K562 (cell line): ENCODE data around the gene TNRC6B. TPM values are rescaled to one million over a fixed set of nuclear protein-coding genes. Genes with fewer than 3 reads are reported as not detected.

Source experiments
- CTBP1 ChIP-seq: fragments of 450-650 bp; IDR thresholded peaks from 2 replicates; pipeline ENCODE4 v1.6.1; 2016; ENCODE audit warnings: borderline replicate concordance
- EHMT2 ChIP-seq: fragments of 450-650 bp; IDR thresholded peaks from 2 replicates; pipeline ENCODE4 v1.6.1; 2018; ENCODE audit warnings: antibody characterized with exemption
- FOXM1 ChIP-seq, 2 experiments: fragments of 450-650 bp in 1 of 2; sonication (generic) in 1 of 2; formaldehyde crosslinking in 1 of 2; IDR thresholded peaks; 2 replicates each; pipeline versions ENCODE4 v1.6.1 to v1.9.0; 2017 to 2022; ENCODE audit warnings: low read depth in 2 of 2, mild to moderate bottlenecking in 2 of 2, missing genetic modification reagents in 1 of 2, moderate library complexity in 1 of 2
- HDAC1 ChIP-seq, 2 experiments: fragments of 450-650 bp; IDR thresholded peaks; 2 replicates each; pipeline ENCODE4 v1.6.1; 2016 to 2017; ENCODE audit warnings: inconsistent platforms in 1 of 2, mild to moderate bottlenecking in 1 of 2, moderate library complexity in 1 of 2
- ID3 ChIP-seq, 2 experiments: fragments of 250-450 bp in 1 of 2; fragments of 450-650 bp in 1 of 2; sonication (Bioruptor Pico) in 1 of 2; IDR thresholded peaks; 2 replicates each; pipeline versions ENCODE4 v1.6.1 to v1.8.0; 2016 to 2021; ENCODE audit warnings: mild to moderate bottlenecking in 2 of 2, moderate library complexity in 2 of 2, missing compliant biosample characterization in 1 of 2, missing genetic modification characterization in 1 of 2
- LCOR ChIP-seq: sonication (generic); formaldehyde crosslinking; IDR thresholded peaks from 2 replicates; pipeline ENCODE4 v1.8.0; 2022; ENCODE audit warnings: mild to moderate bottlenecking, missing genetic modification reagents
- MEF2A ChIP-seq: IDR thresholded peaks from 2 replicates; pipeline ENCODE4 v1.6.1; 2011; ENCODE audit warnings: low read depth, mild to moderate bottlenecking, low read length, moderate library complexity; ENCODE audit not compliant: control insufficient read depth
- NCOR1 ChIP-seq: fragments of 450-650 bp; IDR thresholded peaks from 2 replicates; pipeline ENCODE4 v1.6.1; 2016; ENCODE audit warnings: mild to moderate bottlenecking, moderate library complexity
- NFIC ChIP-seq: fragments of 450-650 bp; IDR thresholded peaks from 2 replicates; pipeline ENCODE4 v1.6.1; 2017; ENCODE audit warnings: mild to moderate bottlenecking, inconsistent platforms
- NR3C1 ChIP-seq: sonication (generic); formaldehyde crosslinking; IDR thresholded peaks from 2 replicates; pipeline ENCODE4 v1.8.1; 2022; ENCODE audit warnings: missing genetic modification reagents
- PHB2 ChIP-seq: fragments of 450-650 bp; IDR thresholded peaks from 2 replicates; pipeline ENCODE4 v1.6.1; 2017; ENCODE audit warnings: low read depth
- RCOR1 ChIP-seq, 2 experiments: IDR thresholded peaks; 2 replicates each; pipeline ENCODE4 v1.6.1; 2012; ENCODE audit warnings: low read depth in 2 of 2, low read length in 2 of 2, borderline replicate concordance in 1 of 2, improper control_type of control experiment in 1 of 2
- RUNX1 ChIP-seq: sonication (generic); IDR thresholded peaks from 2 replicates; pipeline ENCODE4 v1.6.1; 2016; ENCODE audit warnings: antibody characterized with exemption, low read depth
- SIN3A ChIP-seq, 2 experiments: fragments of 150-350 bp in 1 of 2; IDR thresholded peaks; 2 replicates each; pipeline ENCODE4 v1.6.1; 2011 to 2016; ENCODE audit warnings: borderline replicate concordance in 2 of 2, low read depth in 2 of 2, low read length in 2 of 2, mild to moderate bottlenecking in 2 of 2, moderate library complexity in 2 of 2; ENCODE audit not compliant: control insufficient read depth in 1 of 2
- SMARCA4 ChIP-seq: fragments of 450-650 bp; IDR thresholded peaks from 2 replicates; pipeline ENCODE4 v1.6.1; 2016
- TAF1 ChIP-seq: IDR thresholded peaks from 2 replicates; pipeline ENCODE4 v1.6.1; 2011; ENCODE audit warnings: mild to moderate bottlenecking, low read length, moderate library complexity; ENCODE audit not compliant: insufficient read depth, control insufficient read depth, severe bottlenecking; ENCODE audit errors: extremely low read depth
- TARDBP ChIP-seq: fragments of 450-650 bp; IDR thresholded peaks from 2 replicates; pipeline ENCODE4 v1.6.1; 2016
- TBL1XR1 ChIP-seq, 2 experiments: IDR thresholded peaks; 2 replicates each; pipeline ENCODE4 v1.6.1; 2012; ENCODE audit warnings: improper control_type of control experiment in 2 of 2, low read length in 2 of 2, mild to moderate bottlenecking in 1 of 2
- TBP ChIP-seq: optimal IDR thresholded peaks from 2 replicates; pipeline ENCODE3; 2011; ENCODE audit warnings: low read depth, low read length, improper control_type of control experiment
- TCF3 ChIP-seq: sonication (generic); formaldehyde crosslinking; IDR thresholded peaks from 2 replicates; pipeline ENCODE4 v1.4.0; 2020; ENCODE audit warnings: mild to moderate bottlenecking, missing genetic modification reagents
- TRIM24 ChIP-seq, 2 experiments: fragments of 450-650 bp; IDR thresholded peaks; 2 replicates each; pipeline ENCODE4 v1.6.1; 2016
- ZBTB2 ChIP-seq: fragments of 450-650 bp; IDR thresholded peaks from 2 replicates; pipeline ENCODE4 v1.6.1; 2016; ENCODE audit warnings: antibody characterized with exemption
- ZKSCAN8 ChIP-seq: fragments of 200-800 bp; sonication (Bioruptor generic); IDR thresholded peaks from 2 replicates; pipeline ENCODE4 v1.6.1; 2016; ENCODE audit warnings: missing genetic modification characterization, missing compliant biosample characterization
- ZNF384 ChIP-seq: IDR thresholded peaks from 2 replicates; pipeline ENCODE4 v1.6.1; 2012; ENCODE audit warnings: low read depth, low read length, improper control_type of control experiment
- ZNF586 ChIP-seq: fragments of 450-650 bp; formaldehyde crosslinking; conservative IDR thresholded peaks from 2 replicates; pipeline ENCODE4 v1.4.0; 2020; ENCODE audit warnings: mild to moderate bottlenecking, moderate library complexity
- ZNF639 ChIP-seq, 2 experiments: fragments of 200-800 bp in 1 of 2; sonication (Bioruptor generic) in 1 of 2; sonication (generic) in 1 of 2; formaldehyde crosslinking in 1 of 2; IDR thresholded peaks in 1 of 2; conservative IDR thresholded peaks in 1 of 2; 2 replicates each; pipeline versions ENCODE4 v1.5.0 to v1.6.1; 2016 to 2020; ENCODE audit warnings: missing compliant biosample characterization in 1 of 2, missing genetic modification characterization in 1 of 2, missing genetic modification reagents in 1 of 2
- ZNF644 ChIP-seq: fragments of 200-800 bp; sonication (Bioruptor generic); IDR thresholded peaks from 2 replicates; pipeline ENCODE4 v1.6.1; 2016; ENCODE audit warnings: low read depth, missing genetic modification characterization, missing compliant biosample characterization
- polyA plus RNA-seq, 8 experiments: library from polyadenylated mRNA; depleted of rRNA in 4 of 8; stranded (reverse) in 5 of 8; unstranded in 3 of 8; fragments of >200 nt; fragmentation: Nextera tagmentation in 2 of 8; fragmentation: Illumina TruSeq in 1 of 8; extraction: Ambion mirVana in 2 of 8; extraction: Trizol in 1 of 8; gene quantifications; 2 replicates each; pipeline versions ENCODE4 v1.2.1 to v1.2.3, GENCODE V29; 2011 to 2014; ENCODE audit warnings: inconsistent platforms in 1 of 8, missing spikeins in 1 of 8
- total RNA-seq, 7 experiments: library from RNA; depleted of rRNA in 6 of 7; stranded (reverse); fragments of >200 nt in 6 of 7; fragmentation: Illumina TruSeq in 2 of 7; extraction: Trizol in 2 of 7; gene quantifications; 2 replicates each; pipeline versions ENCODE4 v1.2.1 to v1.2.3, GENCODE V29; 2011 to 2021; ENCODE audit warnings: low replicate concordance in 1 of 7

The TNRC6B gene
- total and polyA plus RNA-seq, 9 of the 15 experiments (the other 6 are each of a cell fraction or from before 2014, with no cell fraction given) = 0.96 to 18.8 (median 10.8) TPM

GRCh38 chr22:40190501-40190900, 12.8 kb downstream of the TNRC6B start (continued):
- TF ChIP-seq ZBTB2 = no peak
- peak; percentile 80 to 82 for TF ChIP-seq TRIM24 (IDR thresholded peaks at IDR 0.05)
- TF ChIP-seq TBP = peak; percentile 41
- no peak for TF ChIP-seq NR3C1 (CRISPR knock-in tag)
- TF ChIP-seq PHB2 = peak; percentile 74
- no peak for TF ChIP-seq ZNF586 (CRISPR knock-in tag)
- peak; percentile 99 for TF ChIP-seq TCF3 (CRISPR knock-in tag)
- peak; percentile 88 for TF ChIP-seq FOXM1 (IDR thresholded peaks at IDR 0.05; ENCODE audit: low read depth)
- no peak for TF ChIP-seq FOXM1 (CRISPR knock-in tag; IDR thresholded peaks at IDR 0.05; ENCODE audit: low read depth)
- 0 out of 2 replicates have a peak, but pooled peaks have one; percentile 49 for TF ChIP-seq MEF2A
- TF ChIP-seq SMARCA4 = peak; percentile 97
- peak; percentile 97 for TF ChIP-seq NCOR1
- TF ChIP-seq ZNF639 (CRISPR knock-in tag; conservative IDR thresholded peaks at IDR 0.05 in 1 of 2, IDR thresholded peaks at IDR 0.05 in 1 of 2) = peak in 1 of 2 experiments; percentile 84; a peak in 2 of 4 replicates
- TF ChIP-seq TAF1 = peak; percentile 52
- TF ChIP-seq ZNF384 = 0 out of 2 replicates have a peak, but pooled peaks have one; percentile 23
- TF ChIP-seq EHMT2 = peak; percentile 84
- peak; percentile 60; the same call in 1 of the 2 replicates for TF ChIP-seq LCOR
- TF ChIP-seq ID3 (CRISPR knock-in tag; IDR thresholded peaks at IDR 0.05) = no peak
- TF ChIP-seq ID3 (tag; IDR thresholded peaks at IDR 0.05) = peak; percentile 64
- no peak for TF ChIP-seq ZKSCAN8 (CRISPR knock-in tag)
- 0 out of 2 replicates have a peak, but pooled peaks have one; percentile 37 for TF ChIP-seq RUNX1
- TF ChIP-seq NFIC = peak; percentile 92
- TF ChIP-seq ZNF644 (tag) = peak; percentile 86; the same call in 1 of the 2 replicates
- TF ChIP-seq CTBP1 = peak; percentile 93
- TF ChIP-seq SIN3A (IDR thresholded peaks at IDR 0.05; ENCODE audit: borderline replicate concordance in 2 of 2, control insufficient read depth in 1 of 2, low read depth in 2 of 2, low read length in 2 of 2) = peak; percentile 43 to 91; a peak in 2 of 4 replicates
- TF ChIP-seq RCOR1 (IDR thresholded peaks at IDR 0.05; ENCODE audit: borderline replicate concordance in 1 of 2, low read depth in 2 of 2, low read length in 2 of 2) = peak; percentile 62 to 98; a peak in 3 of 4 replicates
- peak; percentile 85 to 88; a peak in 3 of 4 replicates for TF ChIP-seq TBL1XR1 (IDR thresholded peaks at IDR 0.05; ENCODE audit: low read length in 2 of 2)
- TF ChIP-seq TARDBP = peak; percentile 89
- peak in 1 of 2 experiments; percentile 89; a peak in 2 of 4 replicates for TF ChIP-seq HDAC1 (IDR thresholded peaks at IDR 0.05)
